ENCODE results near the gene FKBP4.

Gene FKBP4

GRCh38 chr12:2826036-2826435, 31.3 kb downstream of the FKBP4 start:
- H4K8ac ChIP-seq (ENCODE audit: low read length) = no peak overlapping the region
- no peak overlapping the region for H2BK15ac ChIP-seq (ENCODE audit: low read depth, poor library complexity, severe bottlenecking)
- peaks cover 7% of the 10 kb centered on the region for H3K4me1 ChIP-seq (ENCODE audit: control insufficient read depth, insufficient read depth, low read depth, low read length)
- no peak overlapping the region for H3K9ac ChIP-seq (ENCODE audit: low read length)
- 89% methylated on average over 3 of the region's 3 CpGs for WGBS
- H2AK5ac ChIP-seq (ENCODE audit: low read length, severe bottlenecking) = no peak overlapping the region
- no peak for DNase-seq
- H3K23ac ChIP-seq (ENCODE audit: low read length in 2 of 2) = no peak overlapping the region
- peaks cover 63 to 88% of the 10 kb centered on the region in 2 experiments for H3K36me3 ChIP-seq (ENCODE audit: control insufficient read depth in 1 of 2, insufficient read depth in 2 of 2, low read depth in 1 of 2, low read length in 2 of 2)
- no peaks in the 10 kb centered on the region for H3K79me1 ChIP-seq (replicated peaks; ENCODE audit: low read length, poor library complexity, severe bottlenecking)
- no peak overlapping the region for H2AFZ ChIP-seq (ENCODE audit: low read depth, low read length)
- no peak overlapping the region for H3K27ac ChIP-seq (ENCODE audit: low read length, poor library complexity, severe bottlenecking)
- H3K18ac ChIP-seq (ENCODE audit: low read depth in 1 of 2, low read length in 2 of 2) = no peak overlapping the region
- no peak overlapping the region for H3K4me3 ChIP-seq (ENCODE audit: insufficient read depth in 1 of 2, low read depth in 1 of 2, low read length in 2 of 2)
- no peak overlapping the region for H2BK12ac ChIP-seq (ENCODE audit: low read length in 2 of 2)
- H3K4me2 ChIP-seq (ENCODE audit: low read length, poor library complexity, severe bottlenecking) = no peak overlapping the region
- H2BK5ac ChIP-seq (ENCODE audit: low read depth, low read length, poor library complexity, severe bottlenecking) = no peak overlapping the region
- H3K27me3 ChIP-seq (ENCODE audit: control insufficient read depth in 1 of 2, insufficient read depth in 1 of 2, low read length in 2 of 2) = no peaks in the 10 kb centered on the region
- no peak overlapping the region for H2BK120ac ChIP-seq (ENCODE audit: low read depth, low read length)
- H3K4ac ChIP-seq (ENCODE audit: low read depth in 1 of 2, low read length in 2 of 2) = no peak overlapping the region
- H3K9me3 ChIP-seq (ENCODE audit: control insufficient read depth, low read length) = no peaks in the 10 kb centered on the region
- H3K14ac ChIP-seq (ENCODE audit: low read length in 2 of 2) = no peak overlapping the region
- H4K91ac ChIP-seq (ENCODE audit: low read length) = no peak overlapping the region

DNA sequence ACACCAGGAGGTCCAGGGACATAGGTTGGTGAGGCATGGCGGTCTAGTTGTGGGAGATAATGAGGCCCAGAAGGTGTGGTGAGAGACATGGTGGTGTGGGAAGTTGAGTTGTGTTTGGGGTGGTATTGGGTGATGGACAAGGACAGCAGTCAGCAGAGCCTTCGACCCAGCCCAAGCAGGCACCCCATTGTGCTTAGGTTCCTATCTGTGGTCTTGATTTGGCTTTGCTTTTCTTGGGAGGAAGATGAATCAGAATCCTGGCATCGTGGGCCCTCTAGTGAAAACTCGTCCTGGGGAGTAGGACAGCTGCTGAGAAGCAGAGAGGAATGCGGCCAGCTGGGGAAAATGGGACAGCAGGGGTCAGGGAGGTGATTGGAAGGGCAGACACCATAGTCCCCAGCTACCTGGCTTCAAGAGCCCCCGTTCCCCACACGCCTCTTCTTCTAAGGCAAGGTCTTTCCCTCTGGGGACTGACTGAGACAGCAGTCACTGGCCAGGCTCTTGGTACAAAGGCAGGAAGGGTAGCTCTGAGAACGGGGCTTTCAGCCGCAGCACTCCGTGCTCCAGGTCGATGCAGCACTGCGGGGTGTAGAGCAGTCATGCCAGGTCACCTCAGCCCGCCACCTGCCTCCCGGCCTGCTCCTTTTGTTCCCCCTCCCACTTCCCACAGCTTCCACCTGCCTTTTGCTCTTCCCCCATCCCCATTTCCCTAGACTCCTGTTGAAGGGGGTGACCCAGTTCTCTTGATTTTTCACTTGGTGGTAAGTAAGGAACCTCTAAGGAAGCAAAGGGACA, 32.1 kb downstream of the FKBP4 start:
- Histone ChIP-seq H3K14ac (ENCODE audit: low read length in 2 of 2) (no peak overlapping the region), H3K18ac (ENCODE audit: low read depth in 1 of 2, low read length in 2 of 2) (no peak overlapping the region), H2AK5ac (ENCODE audit: low read length, severe bottlenecking) (no peak overlapping the region), H3K4me3 (ENCODE audit: insufficient read depth in 1 of 2, low read depth in 1 of 2, low read length in 2 of 2) (no peak overlapping the region), H3K9me3 (ENCODE audit: control insufficient read depth, low read length) (no peaks in the 10 kb centered on the region), H3K23ac (ENCODE audit: low read length in 2 of 2) (no peak overlapping the region), H3K79me1 (replicated peaks; ENCODE audit: low read length, poor library complexity, severe bottlenecking) (no peaks in the 10 kb centered on the region), H3K27me3 (ENCODE audit: control insufficient read depth in 1 of 2, insufficient read depth in 1 of 2, low read length in 2 of 2) (no peaks in the 10 kb centered on the region), H3K4ac (ENCODE audit: low read depth in 1 of 2, low read length in 2 of 2) (no peak overlapping the region), H2BK12ac (ENCODE audit: low read length in 2 of 2) (no peak overlapping the region), H2BK5ac (ENCODE audit: low read depth, low read length, poor library complexity, severe bottlenecking) (no peak overlapping the region), H3K4me2 (ENCODE audit: low read length, poor library complexity, severe bottlenecking) (no peak overlapping the region), H3K4me1 (ENCODE audit: control insufficient read depth, insufficient read depth, low read depth, low read length) (peaks cover 7% of the 10 kb centered on the region), H4K8ac (ENCODE audit: low read length) (no peak overlapping the region), H3K36me3 (ENCODE audit: control insufficient read depth in 1 of 2, insufficient read depth in 2 of 2, low read depth in 1 of 2, low read length in 2 of 2) (peaks cover 55 to 84% of the 10 kb centered on the region in 2 experiments), H3K9ac (ENCODE audit: low read length) (no peak overlapping the region), H4K91ac (ENCODE audit: low read length) (no peak overlapping the region), H2AFZ (ENCODE audit: low read depth, low read length) (no peak overlapping the region), H2BK15ac (ENCODE audit: low read depth, poor library complexity, severe bottlenecking) (no peak overlapping the region), H2BK120ac (ENCODE audit: low read depth, low read length) (no peak overlapping the region), H3K27ac (ENCODE audit: low read length, poor library complexity, severe bottlenecking) (no peak overlapping the region)
- no peak for DNase-seq
- WGBS = 91% methylated on average over 14 of the region's 14 CpGs

- 94% methylated on average over 3 of the region's 6 CpGs for WGBS
- H3K4ac ChIP-seq (ENCODE audit: low read depth in 1 of 2, low read length in 2 of 2) = no peak overlapping the region
- no peak overlapping the region for H3K4me2 ChIP-seq (ENCODE audit: low read length, poor library complexity, severe bottlenecking)
- H3K27ac ChIP-seq (ENCODE audit: low read length, poor library complexity, severe bottlenecking) = no peak overlapping the region
- no peak overlapping the region for H3K14ac ChIP-seq (ENCODE audit: low read length in 2 of 2)
- H3K9ac ChIP-seq (ENCODE audit: low read length) = no peak overlapping the region
- no peak overlapping the region for H4K91ac ChIP-seq (ENCODE audit: low read length)
- H2BK120ac ChIP-seq (ENCODE audit: low read depth, low read length) = no peak overlapping the region
- H3K9me3 ChIP-seq (ENCODE audit: control insufficient read depth, low read length) = no peaks in the 10 kb centered on the region
- no peak overlapping the region for H2AFZ ChIP-seq (ENCODE audit: low read depth, low read length)
- H2BK5ac ChIP-seq (ENCODE audit: low read depth, low read length, poor library complexity, severe bottlenecking) = no peak overlapping the region
- peaks cover 1 to 15% of the 10 kb centered on the region in 2 experiments for H3K27me3 ChIP-seq (ENCODE audit: control insufficient read depth in 1 of 2, insufficient read depth in 1 of 2, low read length in 2 of 2)
- peaks cover 7% of the 10 kb centered on the region for H3K4me1 ChIP-seq (ENCODE audit: control insufficient read depth, insufficient read depth, low read depth, low read length)
- DNase-seq = no peak
- no peak overlapping the region for H3K18ac ChIP-seq (ENCODE audit: low read depth in 1 of 2, low read length in 2 of 2)
- H2BK12ac ChIP-seq (ENCODE audit: low read length in 2 of 2) = no peak overlapping the region
- H2AK5ac ChIP-seq (ENCODE audit: low read length, severe bottlenecking) = no peak overlapping the region
- no peak overlapping the region for H3K23ac ChIP-seq (ENCODE audit: low read length in 2 of 2)
- peaks cover 42 to 60% of the 10 kb centered on the region in 2 experiments for H3K36me3 ChIP-seq (ENCODE audit: control insufficient read depth in 1 of 2, insufficient read depth in 2 of 2, low read depth in 1 of 2, low read length in 2 of 2)
- no peak overlapping the region for H4K8ac ChIP-seq (ENCODE audit: low read length)
- no peak overlapping the region for H3K4me3 ChIP-seq (ENCODE audit: insufficient read depth in 1 of 2, low read depth in 1 of 2, low read length in 2 of 2)
- H2BK15ac ChIP-seq (ENCODE audit: low read depth, poor library complexity, severe bottlenecking) = no peak overlapping the region
- no peaks in the 10 kb centered on the region for H3K79me1 ChIP-seq (replicated peaks; ENCODE audit: low read length, poor library complexity, severe bottlenecking)
These were observed 34.5 kb downstream of the FKBP4 start for GRCh38 chr12:2829275-2829674.

GRCh38 chr12:2832550-2833127, 37.9 kb downstream of the FKBP4 start:
- H2AFZ ChIP-seq (ENCODE audit: low read depth, low read length) = no peak overlapping the region
- H3K23ac ChIP-seq (ENCODE audit: low read length in 2 of 2) = no peak overlapping the region
- H2BK5ac ChIP-seq (ENCODE audit: low read depth, low read length, poor library complexity, severe bottlenecking) = no peak overlapping the region
- H3K18ac ChIP-seq (ENCODE audit: low read depth in 1 of 2, low read length in 2 of 2) = no peak overlapping the region
- no peaks in the 10 kb centered on the region for H3K79me1 ChIP-seq (replicated peaks; ENCODE audit: low read length, poor library complexity, severe bottlenecking)
- no peak overlapping the region for H3K4ac ChIP-seq (ENCODE audit: low read depth in 1 of 2, low read length in 2 of 2)
- H2BK15ac ChIP-seq (ENCODE audit: low read depth, poor library complexity, severe bottlenecking) = no peak overlapping the region
- no peak overlapping the region for H3K4me2 ChIP-seq (ENCODE audit: low read length, poor library complexity, severe bottlenecking)
- peaks cover 20 to 31% of the 10 kb centered on the region in 2 experiments for H3K27me3 ChIP-seq (ENCODE audit: control insufficient read depth in 1 of 2, insufficient read depth in 1 of 2, low read length in 2 of 2)
- no peak overlapping the region for H2AK5ac ChIP-seq (ENCODE audit: low read length, severe bottlenecking)
- H3K4me3 ChIP-seq (ENCODE audit: insufficient read depth in 1 of 2, low read depth in 1 of 2, low read length in 2 of 2) = no peak overlapping the region
- H3K9ac ChIP-seq (ENCODE audit: low read length) = no peak overlapping the region
- H4K91ac ChIP-seq (ENCODE audit: low read length) = no peak overlapping the region
- peaks cover 10% of the 10 kb centered on the region for H3K4me1 ChIP-seq (ENCODE audit: control insufficient read depth, insufficient read depth, low read depth, low read length)
- no peak for DNase-seq
- no peak overlapping the region for H2BK12ac ChIP-seq (ENCODE audit: low read length in 2 of 2)
- H3K27ac ChIP-seq (ENCODE audit: low read length, poor library complexity, severe bottlenecking) = no peak overlapping the region
- WGBS = 94% methylated on average over 6 of the region's 6 CpGs
- no peak overlapping the region for H4K8ac ChIP-seq (ENCODE audit: low read length)
- peaks cover 13 to 27% of the 10 kb centered on the region in 2 experiments for H3K36me3 ChIP-seq (ENCODE audit: control insufficient read depth in 1 of 2, insufficient read depth in 2 of 2, low read depth in 1 of 2, low read length in 2 of 2)
- H3K14ac ChIP-seq (ENCODE audit: low read length in 2 of 2) = no peak overlapping the region
- no peak overlapping the region for H2BK120ac ChIP-seq (ENCODE audit: low read depth, low read length)
- H3K9me3 ChIP-seq (ENCODE audit: control insufficient read depth, low read length) = no peaks in the 10 kb centered on the region

All from mesenchymal stem cell (in vitro differentiated cells and primary cell).